Peyer's patch (tissue), 4 donors: ENCODE results near the gene SULT1E1.

Experiments used
- POLR2A ChIP-seq, 2 donors: fragments of 450-650 bp; IDR thresholded peaks; one replicate each; pipeline ENCODE4 v1.5.1; 2017; ENCODE audit warnings: antibody characterized with exemption in 2 of 2, mild to moderate bottlenecking in 2 of 2, moderate library complexity in 2 of 2
- TF ChIP-seq, protein P1 (sequence below), 6 experiments: fragments of 450-650 bp in 4 of 6; fragments of 200-600 bp in 2 of 6; sonication (generic) in 1 of 6; IDR thresholded peaks; one replicate each; pipeline ENCODE4 v1.5.1; 2017 to 2019; ENCODE audit warnings: antibody characterized with exemption in 6 of 6, mild to moderate bottlenecking in 3 of 6, moderate library complexity in 1 of 6

DNA sequence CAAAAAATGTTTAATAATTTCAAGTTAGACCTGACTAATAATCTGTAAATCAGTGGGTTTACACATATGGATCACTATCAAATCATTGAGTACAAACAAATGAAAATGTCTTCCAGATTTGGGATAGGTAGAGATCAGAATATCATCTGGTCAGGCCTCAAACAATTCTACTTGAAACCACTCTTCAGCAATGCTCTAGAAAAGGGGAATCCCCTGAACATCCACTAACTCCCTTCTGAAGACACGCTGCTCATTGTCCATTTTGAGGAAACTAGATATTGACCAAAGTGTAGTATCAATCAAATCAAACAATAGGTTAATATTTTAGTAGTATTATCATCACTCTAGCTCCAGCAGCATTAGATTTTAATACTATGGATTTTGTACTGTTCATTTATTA is 46.3 kb downstream of the SULT1E1 start:
- TF ChIP-seq, protein P1, sequence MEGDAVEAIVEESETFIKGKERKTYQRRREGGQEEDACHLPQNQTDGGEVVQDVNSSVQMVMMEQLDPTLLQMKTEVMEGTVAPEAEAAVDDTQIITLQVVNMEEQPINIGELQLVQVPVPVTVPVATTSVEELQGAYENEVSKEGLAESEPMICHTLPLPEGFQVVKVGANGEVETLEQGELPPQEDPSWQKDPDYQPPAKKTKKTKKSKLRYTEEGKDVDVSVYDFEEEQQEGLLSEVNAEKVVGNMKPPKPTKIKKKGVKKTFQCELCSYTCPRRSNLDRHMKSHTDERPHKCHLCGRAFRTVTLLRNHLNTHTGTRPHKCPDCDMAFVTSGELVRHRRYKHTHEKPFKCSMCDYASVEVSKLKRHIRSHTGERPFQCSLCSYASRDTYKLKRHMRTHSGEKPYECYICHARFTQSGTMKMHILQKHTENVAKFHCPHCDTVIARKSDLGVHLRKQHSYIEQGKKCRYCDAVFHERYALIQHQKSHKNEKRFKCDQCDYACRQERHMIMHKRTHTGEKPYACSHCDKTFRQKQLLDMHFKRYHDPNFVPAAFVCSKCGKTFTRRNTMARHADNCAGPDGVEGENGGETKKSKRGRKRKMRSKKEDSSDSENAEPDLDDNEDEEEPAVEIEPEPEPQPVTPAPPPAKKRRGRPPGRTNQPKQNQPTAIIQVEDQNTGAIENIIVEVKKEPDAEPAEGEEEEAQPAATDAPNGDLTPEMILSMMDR (IDR thresholded peaks at IDR 0.05) = no peak
- no peak for TF ChIP-seq POLR2A (IDR thresholded peaks at IDR 0.05)
